ENCODE measurements around the gene TENT5A.

DNA sequence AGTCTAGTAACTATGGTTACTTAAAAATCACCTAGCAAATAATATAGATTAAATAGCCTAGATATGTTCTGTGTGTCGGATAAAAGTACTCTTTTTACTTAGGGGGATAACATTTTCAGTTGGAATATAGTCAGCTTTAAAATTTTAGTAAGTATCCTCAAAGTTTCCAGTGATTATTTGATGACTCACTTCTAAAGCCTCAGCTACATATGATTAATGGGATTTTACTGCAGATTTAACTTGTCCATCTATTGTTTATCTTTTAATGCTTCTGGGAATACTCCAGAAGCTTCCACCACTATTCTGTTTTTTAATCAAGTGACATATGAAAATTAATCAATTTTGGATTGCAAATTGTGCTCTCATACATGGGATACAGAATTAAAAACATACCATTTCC, 8.7 kb upstream of the TENT5A start:
- TF ChIP-seq, protein P1, sequence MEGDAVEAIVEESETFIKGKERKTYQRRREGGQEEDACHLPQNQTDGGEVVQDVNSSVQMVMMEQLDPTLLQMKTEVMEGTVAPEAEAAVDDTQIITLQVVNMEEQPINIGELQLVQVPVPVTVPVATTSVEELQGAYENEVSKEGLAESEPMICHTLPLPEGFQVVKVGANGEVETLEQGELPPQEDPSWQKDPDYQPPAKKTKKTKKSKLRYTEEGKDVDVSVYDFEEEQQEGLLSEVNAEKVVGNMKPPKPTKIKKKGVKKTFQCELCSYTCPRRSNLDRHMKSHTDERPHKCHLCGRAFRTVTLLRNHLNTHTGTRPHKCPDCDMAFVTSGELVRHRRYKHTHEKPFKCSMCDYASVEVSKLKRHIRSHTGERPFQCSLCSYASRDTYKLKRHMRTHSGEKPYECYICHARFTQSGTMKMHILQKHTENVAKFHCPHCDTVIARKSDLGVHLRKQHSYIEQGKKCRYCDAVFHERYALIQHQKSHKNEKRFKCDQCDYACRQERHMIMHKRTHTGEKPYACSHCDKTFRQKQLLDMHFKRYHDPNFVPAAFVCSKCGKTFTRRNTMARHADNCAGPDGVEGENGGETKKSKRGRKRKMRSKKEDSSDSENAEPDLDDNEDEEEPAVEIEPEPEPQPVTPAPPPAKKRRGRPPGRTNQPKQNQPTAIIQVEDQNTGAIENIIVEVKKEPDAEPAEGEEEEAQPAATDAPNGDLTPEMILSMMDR (conservative IDR thresholded peaks at IDR 0.05), result no peak
- no peak for TF ChIP-seq EZH2 (IDR thresholded peaks at IDR 0.05; ENCODE audit: low read depth)

All from PC-9 (cell line).